ENCODE results near the gene STIP1. TPM values are rescaled to one million over a fixed set of nuclear protein-coding genes. Genes with fewer than 3 reads are reported as not detected.

STIP1 gene
- total RNA-seq, 4 donors from 2014 or later: 53.3 to 109 (median 79.8) TPM

DNA sequence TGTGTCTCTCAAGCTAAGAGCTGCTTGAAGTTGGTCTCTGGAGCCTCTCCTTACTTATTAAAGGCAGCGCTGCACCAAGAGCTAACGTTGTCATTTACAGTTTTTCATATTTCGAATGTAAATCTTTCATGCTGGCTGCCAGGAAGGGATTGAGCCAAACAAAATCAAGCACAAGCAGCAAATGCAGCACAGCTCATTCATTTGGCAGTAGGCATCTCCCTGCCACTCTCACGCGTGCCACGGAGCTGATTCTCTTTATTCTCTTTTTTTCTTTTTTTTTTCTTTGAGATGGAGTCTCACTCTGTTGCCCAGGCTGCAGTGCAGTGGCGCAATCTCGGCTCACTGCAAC is 47.0 kb downstream of the STIP1 start:
- no peak for DNase-seq (ENCODE audit: low spot score in 2 of 2)
- Histone ChIP-seq H3K36me3 (peaks cover 0 to 18% (median 0%) of the 10 kb centered on the region in 3 donors), H3K4me3 (no peak overlapping the region), H3K4me1 (peaks cover 0 to 68% (median 36%) of the 10 kb centered on the region in 4 donors), H3K9me3 (no peaks in the 10 kb centered on the region), H3K27me3 (no peaks in the 10 kb centered on the region), H3K27ac (no peak overlapping the region)
- WGBS, 2 donors: 66 to 78% methylated on average over 8 of the region's 8 CpGs
- no peak for TF ChIP-seq EP300 (IDR thresholded peaks at IDR 0.05)
- TF ChIP-seq POLR2A (IDR thresholded peaks at IDR 0.05): no peak
- TF ChIP-seq CTCF (IDR thresholded peaks at IDR 0.05): no peak

DNA sequence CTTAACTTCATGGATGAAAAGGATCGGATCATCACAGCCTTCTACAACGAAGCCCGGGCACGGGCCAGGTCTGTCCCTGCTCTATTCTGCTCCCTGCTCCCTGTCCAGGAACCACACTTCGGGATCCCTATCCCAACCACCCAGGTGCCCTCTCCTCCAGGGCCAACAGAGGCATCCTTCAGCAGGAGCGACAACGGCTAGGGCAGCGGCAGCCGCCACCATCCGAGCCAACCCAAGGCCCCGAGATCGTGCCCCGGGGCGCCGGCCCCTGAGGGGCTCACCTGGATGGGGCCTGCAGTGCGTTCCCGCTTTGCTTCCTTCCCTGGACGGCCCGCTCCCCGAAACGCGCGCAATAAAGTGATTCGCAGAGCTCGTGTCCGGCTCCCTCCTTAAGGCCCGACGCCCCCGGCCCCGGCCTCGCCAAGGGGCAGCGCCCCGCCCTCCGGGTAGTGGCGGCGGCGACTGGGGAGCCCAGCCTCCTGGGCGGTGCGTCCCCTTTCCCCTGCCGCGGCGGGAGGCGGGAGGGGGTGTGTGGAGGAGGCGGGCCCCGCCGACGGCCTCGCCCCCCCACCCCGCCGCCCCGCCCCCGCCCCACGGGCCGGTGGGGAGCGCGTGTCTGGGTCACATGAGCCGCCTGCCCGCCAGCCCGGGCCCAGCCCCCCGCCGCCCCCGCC is 48.1 kb downstream of the STIP1 start, which contains the start of gene VEGFB:
VEGFB (plus strand) TSS at position 672 of the 674 bp plus-strand sequence. CDS start 250 bp downstream, outside the sequence.
- H3K27me3 ChIP-seq: no peaks in the 10 kb centered on the region
- TF ChIP-seq POLR2A (IDR thresholded peaks at IDR 0.05) (peak in 1 of 2 donors; percentile 45), CTCF (IDR thresholded peaks at IDR 0.05) (no peak), EP300 (IDR thresholded peaks at IDR 0.05) (peak in 1 of 2 donors; percentile 67)
- peaks cover 0 to 64% (median 36%) of the 10 kb centered on the region in 4 donors for H3K4me1 ChIP-seq
- peak within 1 kb of the TSS; percentile 57 to 90 (median 77) for H3K4me3 ChIP-seq
- H3K27ac ChIP-seq: peak within 1 kb of the TSS; percentile 71 to 94 (median 89)
- DNase-seq (ENCODE audit: low spot score in 2 of 2): peak; percentile 53 to 55
- H3K9me3 ChIP-seq: no peaks in the 10 kb centered on the region
- WGBS, 2 donors: 3 to 9% methylated on average over 24 to 33 of the region's 62 CpGs
- peaks cover 0 to 30% (median 4%) of the 10 kb centered on the region in 3 donors for H3K36me3 ChIP-seq

GRCh38 chr11:64234647-64235379 is 48.8 kb downstream of the STIP1 start:
- H3K27me3 ChIP-seq: no peaks in the 10 kb centered on the region
- 9 to 12% methylated on average over 11 to 13 of the region's 80 CpGs for WGBS, 2 donors
- H3K9me3 ChIP-seq: no peaks in the 10 kb centered on the region
- no peak for DNase-seq (ENCODE audit: low spot score in 2 of 2)
- H3K4me1 ChIP-seq: peaks cover 0 to 59% (median 29%) of the 10 kb centered on the region in 4 donors
- H3K36me3 ChIP-seq: peaks cover 0 to 33% (median 4%) of the 10 kb centered on the region in 3 donors
- peak overlapping the region; percentile 71 to 94 (median 89) for H3K27ac ChIP-seq
- peak overlapping the region; percentile 53 to 90 (median 68) for H3K4me3 ChIP-seq
- TF ChIP-seq CTCF (IDR thresholded peaks at IDR 0.05) (peak in 1 of 5 experiments; percentile 40), POLR2A (IDR thresholded peaks at IDR 0.05) (peak in 1 of 2 donors; percentile 29), EP300 (IDR thresholded peaks at IDR 0.05) (peak in 1 of 2 donors; percentile 9)

GRCh38 chr11:64235437-64236161 is 49.6 kb downstream of the STIP1 start:
- DNase-seq (ENCODE audit: low spot score in 2 of 2): no peak

DNA sequence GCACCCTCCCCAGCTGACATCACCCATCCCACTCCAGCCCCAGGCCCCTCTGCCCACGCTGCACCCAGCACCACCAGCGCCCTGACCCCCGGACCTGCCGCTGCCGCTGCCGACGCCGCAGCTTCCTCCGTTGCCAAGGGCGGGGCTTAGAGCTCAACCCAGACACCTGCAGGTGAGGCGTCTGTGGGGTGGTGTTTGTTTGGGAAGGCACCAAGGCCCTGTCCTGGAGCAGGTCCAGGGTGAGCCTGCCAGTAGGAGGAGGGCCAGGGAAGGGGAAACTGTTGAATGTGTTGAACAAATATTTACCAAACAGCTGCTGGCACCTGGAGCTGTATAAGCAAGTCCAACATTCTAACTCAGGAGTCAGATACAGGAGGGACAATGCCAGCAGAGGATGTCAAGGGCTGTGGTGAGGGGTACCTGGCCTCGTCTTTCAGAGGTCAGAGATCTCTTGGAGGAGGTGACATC is 51.5 kb downstream of the STIP1 start:
- Histone ChIP-seq H3K36me3 (peaks cover 0 to 33% (median 4%) of the 10 kb centered on the region in 3 donors), H3K27me3 (no peaks in the 10 kb centered on the region), H3K4me1 (peaks cover 0 to 52% (median 36%) of the 10 kb centered on the region in 4 donors), H3K9me3 (no peaks in the 10 kb centered on the region), H3K4me3 (no peak overlapping the region), H3K27ac (peak overlapping the region in 2 of 4 donors; percentile 11 to 19)
- TF ChIP-seq CTCF (IDR thresholded peaks at IDR 0.05) (no peak), EP300 (IDR thresholded peaks at IDR 0.05) (no peak), POLR2A (IDR thresholded peaks at IDR 0.05) (no peak)
- no peak for DNase-seq (ENCODE audit: low spot score in 2 of 2)
- WGBS, 2 donors: 71 to 72% methylated on average over 12 of the region's 12 CpGs

More at GRCh38 chr11:64235437-64236161, 49.6 kb downstream of the STIP1 start:
- H3K9me3 ChIP-seq: no peaks in the 10 kb centered on the region
- peaks cover 0 to 64% (median 34%) of the 10 kb centered on the region in 4 donors for H3K4me1 ChIP-seq
- H3K27me3 ChIP-seq: no peaks in the 10 kb centered on the region
- peaks cover 0 to 33% (median 4%) of the 10 kb centered on the region in 3 donors for H3K36me3 ChIP-seq
- no peak for TF ChIP-seq EP300 (IDR thresholded peaks at IDR 0.05)
- peak overlapping the region in 3 of 4 donors; percentile 86 to 94 (median 92) for H3K27ac ChIP-seq
- H3K4me3 ChIP-seq: peak overlapping the region in 2 of 4 donors; percentile 79 to 90
- 76 to 80% methylated on average over 2 to 12 of the region's 12 CpGs for WGBS, 2 donors

All from tibial nerve (tissue), 4 donors.